GM21825 (cell line): ENCODE data around the gene PKD1L1.
"Not testable (repeated sequence)": the region's sequence is repeated elsewhere in the genome, so short reads cannot be mapped to it uniquely, and the experiment has no call there.

Experiments
- ATAC-seq: cut with Tn5 transposase; IDR thresholded peaks from one replicate; pipeline ENCODE4 v1.9.1; 2021; ENCODE audit warnings: mild to moderate bottlenecking, moderate library complexity; ENCODE audit not compliant: unreplicated experiment

Gene PKD1L1

GRCh38 chr7:47795631-47796030, 152.6 kb downstream of the PKD1L1 start:
- no peak for ATAC-seq

GRCh38 chr7:47795126-47795525, 153.1 kb downstream of the PKD1L1 start:
- ATAC-seq, result not testable (repeated sequence)

GRCh38 chr7:47794016-47794415, 154.2 kb downstream of the PKD1L1 start:
- ATAC-seq, result no peak

GRCh38 chr7:47793186-47793585, 155.1 kb downstream of the PKD1L1 start:
- ATAC-seq, result not testable (repeated sequence)

GRCh38 chr7:47792521-47793121, 155.6 kb downstream of the PKD1L1 start:
- ATAC-seq, result no peak

GRCh38 chr7:47791682-47792081, 156.6 kb downstream of the PKD1L1 start:
- no peak for ATAC-seq

- ATAC-seq, result no peak
Observed at GRCh38 chr7:47788083-47788482, 160.2 kb downstream of the PKD1L1 start.

- no peak for ATAC-seq
Observed at GRCh38 chr7:47787249-47788069, 160.8 kb downstream of the PKD1L1 start.

GRCh38 chr7:47786557-47787248, 161.6 kb downstream of the PKD1L1 start:
- no peak for ATAC-seq

GRCh38 chr7:47785923-47786556, 162.2 kb downstream of the PKD1L1 start:
- ATAC-seq, result no peak

- ATAC-seq, result no peak
Observed at GRCh38 chr7:47783456-47784223, 164.6 kb downstream of the PKD1L1 start.

- no peak for ATAC-seq
Observed at GRCh38 chr7:47782792-47783191, 165.5 kb downstream of the PKD1L1 start.

GRCh38 chr7:47782022-47782421, 166.2 kb downstream of the PKD1L1 start:
- no peak for ATAC-seq

- no peak for ATAC-seq
Observed at GRCh38 chr7:47780555-47780954, 167.7 kb downstream of the PKD1L1 start.

GRCh38 chr7:47779341-47779771, 168.9 kb downstream of the PKD1L1 start:
- no peak for ATAC-seq

- ATAC-seq, result no peak
Observed at GRCh38 chr7:47778153-47778661, 170.1 kb downstream of the PKD1L1 start.

GRCh38 chr7:47777531-47778152, 170.6 kb downstream of the PKD1L1 start:
- no peak for ATAC-seq

GRCh38 chr7:47776335-47776734, 171.9 kb downstream of the PKD1L1 start:
- ATAC-seq, result no peak

- ATAC-seq, result no peak
Observed at GRCh38 chr7:47775238-47775637, 173.0 kb downstream of the PKD1L1 start.

GRCh38 chr7:47772492-47772891, 175.8 kb downstream of the PKD1L1 start:
- no peak for ATAC-seq
